GM12891 (cell line): Measurements from ENCODE around the gene MME.
"Not testable (repeated sequence)": the region's sequence is repeated elsewhere in the genome, so short reads cannot be mapped to it uniquely, and the experiment has no call there.

Experiments
- DNase-seq: peaks from one replicate; pipeline ENCODE4 v3.0.0; 2011; ENCODE audit warnings: low spot score; ENCODE audit not compliant: insufficient read length
- FAIRE-seq: peaks from 2 replicates; lab custom pipeline; 2011; peaks lifted over from hg19 to GRCh38; lab: Jason Lieb, UNC
- PAX5 ChIP-seq: IDR thresholded peaks from 2 replicates; pipeline ENCODE4 v1.6.1; 2011; ENCODE audit warnings: low read length, moderate library complexity, mild to moderate bottlenecking; ENCODE audit not compliant: insufficient read depth, severe bottlenecking
- POLR2A ChIP-seq: IDR thresholded peaks from 2 replicates; pipeline ENCODE4 v1.6.1; 2011; ENCODE audit warnings: low read depth, low read length, control low read depth
- POLR2AphosphoS5 ChIP-seq: IDR thresholded peaks from 2 replicates; pipeline ENCODE4 v1.6.1; 2011; ENCODE audit warnings: low read depth, low read length, control low read depth
- POU2F2 ChIP-seq: IDR thresholded peaks from 2 replicates; pipeline ENCODE4 v1.6.1; 2011; ENCODE audit warnings: low read depth, mild to moderate bottlenecking, control low read depth, low read length, moderate library complexity
- SPI1 ChIP-seq: IDR thresholded peaks from 2 replicates; pipeline ENCODE4 v1.6.1; 2011; ENCODE audit warnings: low read depth, low read length, control low read depth
- TAF1 ChIP-seq: IDR thresholded peaks from 2 replicates; pipeline ENCODE4 v1.6.1; 2011; ENCODE audit warnings: low read depth, low read length, control low read depth

MME gene

GRCh38 chr3:155208183-155208800 is 128.2 kb downstream of the MME start:
- TF ChIP-seq POLR2A, result no peak
- no peak for TF ChIP-seq TAF1
- TF ChIP-seq SPI1, result no peak
- TF ChIP-seq POU2F2, result no peak
- TF ChIP-seq PAX5, result no peak
- TF ChIP-seq POLR2AphosphoS5, result no peak
- DNase-seq (no peak), FAIRE-seq (no peak)

- TF ChIP-seq POU2F2 (no peak), POLR2AphosphoS5 (no peak), TAF1 (no peak), PAX5 (no peak), POLR2A (no peak), SPI1 (no peak)
- DNase-seq (no peak), FAIRE-seq (no peak)
Measured at GRCh38 chr3:155210736-155211135, 130.6 kb downstream of the MME start.

GRCh38 chr3:155211266-155211665 is 131.1 kb downstream of the MME start:
- DNase-seq (no peak), FAIRE-seq (no peak)

GRCh38 chr3:155211940-155212339 is 131.8 kb downstream of the MME start:
- TF ChIP-seq POLR2AphosphoS5 (no peak), PAX5 (no peak), POU2F2 (no peak), POLR2A (no peak), TAF1 (no peak), SPI1 (no peak)
- FAIRE-seq, result no peak
- no peak for DNase-seq

More at GRCh38 chr3:155211266-155211665, 131.1 kb downstream of the MME start:
- TF ChIP-seq PAX5 (no peak), SPI1 (no peak), TAF1 (no peak), POLR2AphosphoS5 (no peak), POU2F2 (no peak), POLR2A (no peak)

GRCh38 chr3:155216007-155216406 is 135.9 kb downstream of the MME start:
- DNase-seq, FAIRE-seq: not testable (repeated sequence)

GRCh38 chr3:155217591-155217990 is 137.5 kb downstream of the MME start:
- TF ChIP-seq POLR2A (no peak), POU2F2 (no peak), TAF1 (no peak), POLR2AphosphoS5 (no peak), PAX5 (no peak), SPI1 (no peak)
- DNase-seq (no peak), FAIRE-seq (no peak)

GRCh38 chr3:155218462-155218861 is 138.3 kb downstream of the MME start:
- TF ChIP-seq POLR2AphosphoS5 (no peak), SPI1 (no peak), TAF1 (no peak), POU2F2 (no peak), PAX5 (no peak), POLR2A (no peak)
- DNase-seq (no peak), FAIRE-seq (no peak)

- DNase-seq, result no peak
- TF ChIP-seq POLR2AphosphoS5 (no peak), PAX5 (no peak), TAF1 (no peak), POLR2A (no peak)
- FAIRE-seq, result no peak
Measured at GRCh38 chr3:155219106-155219505, 139.0 kb downstream of the MME start.

GRCh38 chr3:155225417-155225816 is 145.3 kb downstream of the MME start:
- no peak for FAIRE-seq
- TF ChIP-seq POLR2A (no peak), TAF1 (no peak), PAX5 (no peak), POU2F2 (no peak), POLR2AphosphoS5 (no peak), SPI1 (no peak)
- no peak for DNase-seq

GRCh38 chr3:155227141-155227540 is 147.0 kb downstream of the MME start:
- FAIRE-seq, result no peak
- TF ChIP-seq POU2F2 (no peak), PAX5 (no peak), POLR2A (no peak), TAF1 (no peak), SPI1 (no peak)

More at GRCh38 chr3:155227141-155227540, 147.0 kb downstream of the MME start:
- no peak for DNase-seq
